Astrocyte of the hippocampus (primary cell): ENCODE data around the gene SYNE1.

Source experiments
- DNase-seq: peaks from one replicate; pipeline ENCODE4 v3.0.0; 2011; ENCODE audit warnings: low read depth, low spot score

The SYNE1 gene

GRCh38 chr6:152273638-152274037 lies 363.5 kb downstream of the SYNE1 start:
- peak; percentile 87 for DNase-seq

GRCh38 chr6:152273002-152273401 lies 364.2 kb downstream of the SYNE1 start:
- peak; percentile 68 for DNase-seq

- DNase-seq: peak; percentile 57
Observed at GRCh38 chr6:152272486-152272885, 364.7 kb downstream of the SYNE1 start.

- peak; percentile 93 for DNase-seq
Observed at GRCh38 chr6:152271776-152272464, 365.2 kb downstream of the SYNE1 start.

GRCh38 chr6:152270301-152270925 lies 366.7 kb downstream of the SYNE1 start:
- peak; percentile 57 for DNase-seq

- peak; percentile 5 for DNase-seq
Observed at GRCh38 chr6:152268846-152269442, 368.2 kb downstream of the SYNE1 start.

- peak; percentile 41 for DNase-seq
Observed at GRCh38 chr6:152267967-152268845, 369.0 kb downstream of the SYNE1 start.

GRCh38 chr6:152265651-152266050 lies 371.5 kb downstream of the SYNE1 start:
- DNase-seq: no peak

GRCh38 chr6:152263582-152263981 lies 373.6 kb downstream of the SYNE1 start:
- no peak for DNase-seq

- DNase-seq: no peak
Observed at GRCh38 chr6:152261179-152261578, 376.0 kb downstream of the SYNE1 start.

GRCh38 chr6:152259234-152259633 lies 377.9 kb downstream of the SYNE1 start:
- no peak for DNase-seq

- DNase-seq: no peak
Observed at GRCh38 chr6:152257581-152257980, 379.6 kb downstream of the SYNE1 start.

- no peak for DNase-seq
Observed at GRCh38 chr6:152250127-152250526, 387.0 kb downstream of the SYNE1 start.

- no peak for DNase-seq
Observed at GRCh38 chr6:152248980-152249379, 388.2 kb downstream of the SYNE1 start.

- DNase-seq: no peak
Observed at GRCh38 chr6:152246554-152247337, 390.4 kb downstream of the SYNE1 start.

GRCh38 chr6:152244998-152245630 lies 392.0 kb downstream of the SYNE1 start:
- DNase-seq: no peak

- DNase-seq: no peak
Observed at GRCh38 chr6:152241013-152241766, 396.0 kb downstream of the SYNE1 start.

- no peak for DNase-seq
Observed at GRCh38 chr6:152240436-152240835, 396.7 kb downstream of the SYNE1 start.

GRCh38 chr6:152236370-152237097 lies 400.6 kb downstream of the SYNE1 start:
- DNase-seq: no peak
